Tibial nerve (tissue), 4 donors: ENCODE measurements around the gene SCN9A. TPM values are rescaled to one million over a fixed set of nuclear protein-coding genes. Genes with fewer than 3 reads are reported as not detected.

Experiments used
- DNase-seq, 2 donors: peaks; one replicate each; pipeline ENCODE4 v3.0.0-alpha.2; 2019; ENCODE audit warnings: low spot score in 2 of 2
- H3K27ac ChIP-seq, 4 donors: fragments of 200-600 bp; sonication (generic) in 3 of 4; one replicate each; pipeline ENCODE4 v1.5.1; 2017 to 2019; ENCODE audit warnings: mild to moderate bottlenecking in 1 of 4
- H3K27me3 ChIP-seq, 2 donors: fragments of 200-600 bp; sonication (generic) in 1 of 2; one replicate each; pipeline versions ENCODE4 v1.5.1 to v1.6.0; 2017 to 2019
- H3K36me3 ChIP-seq, 3 donors: fragments of 200-600 bp; sonication (generic); one replicate each; pipeline ENCODE4 v1.5.1; 2018 to 2019
- H3K4me1 ChIP-seq, 4 donors: fragments of 200-600 bp; sonication (generic) in 3 of 4; one replicate each; pipeline ENCODE4 v1.5.1; 2017 to 2019
- H3K4me3 ChIP-seq, 4 donors: fragments of 200-600 bp; sonication (generic) in 3 of 4; one replicate each; pipeline ENCODE4 v1.5.1; 2017 to 2019; ENCODE audit warnings: mild to moderate bottlenecking in 1 of 4, moderate library complexity in 1 of 4
- H3K9me3 ChIP-seq, 4 donors: fragments of 200-600 bp; sonication (generic) in 3 of 4; one replicate each; pipeline ENCODE4 v1.5.1; 2017 to 2019
- CTCF ChIP-seq, 5 experiments: fragments of 200-600 bp in 3 of 5; fragments of 450-650 bp in 2 of 5; sonication (generic) in 3 of 5; IDR thresholded peaks; one replicate each; pipeline ENCODE4 v1.5.1; 2016 to 2019; ENCODE audit warnings: antibody characterized with exemption in 5 of 5, mild to moderate bottlenecking in 3 of 5, moderate library complexity in 2 of 5
- EP300 ChIP-seq, 2 donors: sonication (generic); formaldehyde crosslinking; IDR thresholded peaks; one replicate each; pipeline ENCODE4 v1.6.1; 2017; ENCODE audit warnings: antibody characterized with exemption in 2 of 2, mild to moderate bottlenecking in 1 of 2
- POLR2A ChIP-seq, 2 donors: fragments of 450-650 bp; IDR thresholded peaks; one replicate each; pipeline ENCODE4 v1.6.1; 2017; ENCODE audit warnings: antibody characterized with exemption in 2 of 2, mild to moderate bottlenecking in 2 of 2, moderate library complexity in 2 of 2
- WGBS, 2 donors: methylation state at CpG; one replicate each; pipeline ENCODE4 v1.1.5; 2018; 5-methylcytosine and 5-hydroxymethylcytosine counted together
- total RNA-seq, 4 donors: library from RNA; depleted of rRNA; stranded (reverse); fragments of >200 nt; gene quantifications; one replicate each; pipeline ENCODE4 v1.1.0, GENCODE V29; 2016

The SCN9A gene
- total RNA-seq, 4 donors from 2014 or later: 8.2 to 36.1 (median 17.2) TPM

- no peak overlapping the region for H3K4me3 ChIP-seq
- H3K27me3 ChIP-seq: no peaks in the 10 kb centered on the region
- H3K27ac ChIP-seq: no peak overlapping the region
- no peaks in the 10 kb centered on the region for H3K9me3 ChIP-seq
- H3K4me1 ChIP-seq: no peaks in the 10 kb centered on the region
- no peaks in the 10 kb centered on the region for H3K36me3 ChIP-seq
- TF ChIP-seq POLR2A (IDR thresholded peaks at IDR 0.05): no peak
- TF ChIP-seq EP300 (IDR thresholded peaks at IDR 0.05): no peak
- no peak for TF ChIP-seq CTCF (IDR thresholded peaks at IDR 0.05)
- DNase-seq: no peak
- WGBS, 2 donors: 72 to 80% methylated on average over 2 of the region's 2 CpGs
These were observed 217.2 kb downstream of the SCN9A start for GRCh38 chr2:166158546-166158945.

GRCh38 chr2:166157578-166157977 lies 218.2 kb downstream of the SCN9A start:
- WGBS, 2 donors: 73 to 83% methylated on average over 2 of the region's 2 CpGs
- H3K27me3 ChIP-seq: no peaks in the 10 kb centered on the region
- no peaks in the 10 kb centered on the region for H3K9me3 ChIP-seq
- no peak for TF ChIP-seq CTCF (IDR thresholded peaks at IDR 0.05)
- no peak for TF ChIP-seq EP300 (IDR thresholded peaks at IDR 0.05)
- TF ChIP-seq POLR2A (IDR thresholded peaks at IDR 0.05): no peak
- DNase-seq: no peak
- H3K36me3 ChIP-seq: no peaks in the 10 kb centered on the region
- H3K4me3 ChIP-seq: no peak overlapping the region
- no peak overlapping the region for H3K27ac ChIP-seq
- no peaks in the 10 kb centered on the region for H3K4me1 ChIP-seq

GRCh38 chr2:166156985-166157490 lies 218.7 kb downstream of the SCN9A start:
- DNase-seq: no peak
- no peak overlapping the region for H3K4me3 ChIP-seq
- H3K36me3 ChIP-seq: no peaks in the 10 kb centered on the region
- 87% methylated on average over 3 of the region's 3 CpGs for WGBS, 2 donors
- H3K27ac ChIP-seq: no peak overlapping the region
- H3K4me1 ChIP-seq: no peaks in the 10 kb centered on the region
- no peaks in the 10 kb centered on the region for H3K27me3 ChIP-seq
- no peaks in the 10 kb centered on the region for H3K9me3 ChIP-seq
- TF ChIP-seq EP300 (IDR thresholded peaks at IDR 0.05) (no peak), POLR2A (IDR thresholded peaks at IDR 0.05) (no peak)

- Histone ChIP-seq H3K9me3 (no peaks in the 10 kb centered on the region), H3K36me3 (no peaks in the 10 kb centered on the region), H3K4me3 (no peak overlapping the region), H3K27ac (no peak overlapping the region), H3K4me1 (no peaks in the 10 kb centered on the region), H3K27me3 (no peaks in the 10 kb centered on the region)
- no peak for DNase-seq
- WGBS, 2 donors: 59 to 82% methylated on average over 2 of the region's 2 CpGs
- no peak for TF ChIP-seq POLR2A (IDR thresholded peaks at IDR 0.05)
- no peak for TF ChIP-seq CTCF (IDR thresholded peaks at IDR 0.05)
- no peak for TF ChIP-seq EP300 (IDR thresholded peaks at IDR 0.05)
These were observed 220.2 kb downstream of the SCN9A start for GRCh38 chr2:166155589-166155988.

- H3K36me3 ChIP-seq: no peaks in the 10 kb centered on the region
- H3K27ac ChIP-seq: no peak overlapping the region
- no peaks in the 10 kb centered on the region for H3K4me1 ChIP-seq
- 45 to 71% methylated on average over 3 of the region's 3 CpGs for WGBS, 2 donors
- DNase-seq: no peak
- H3K27me3 ChIP-seq: no peaks in the 10 kb centered on the region
- TF ChIP-seq POLR2A (IDR thresholded peaks at IDR 0.05) (no peak), CTCF (IDR thresholded peaks at IDR 0.05) (no peak), EP300 (IDR thresholded peaks at IDR 0.05) (no peak)
- H3K9me3 ChIP-seq: no peaks in the 10 kb centered on the region
- H3K4me3 ChIP-seq: no peak overlapping the region
These were observed 220.9 kb downstream of the SCN9A start for GRCh38 chr2:166154685-166155338.
